Stomach smooth muscle (tissue), 2 donors: ENCODE data around the gene FYN.
"Not testable (repeated sequence)": the region's sequence is repeated elsewhere in the genome, so short reads cannot be mapped to it uniquely, and the experiment has no call there.

Experiments
- H3K27ac ChIP-seq: one replicate; pipeline ENCODE4 v1.7.0; 2013; ENCODE audit warnings: mild to moderate bottlenecking, low read length, inconsistent platforms
- H3K27me3 ChIP-seq, 2 donors: one replicate each; pipeline ENCODE4 v1.7.0; 2013; ENCODE audit warnings: low read length in 2 of 2; ENCODE audit not compliant: insufficient read depth in 2 of 2, control insufficient read depth in 1 of 2
- H3K36me3 ChIP-seq, 2 donors: one replicate each; pipeline ENCODE4 v1.7.0; 2013; ENCODE audit warnings: low read length in 2 of 2; ENCODE audit not compliant: control insufficient read depth in 2 of 2, insufficient read depth in 2 of 2
- H3K4me1 ChIP-seq: one replicate; pipeline ENCODE4 v1.7.0; 2013; ENCODE audit warnings: low read length; ENCODE audit not compliant: control insufficient read depth, insufficient read depth
- H3K4me3 ChIP-seq, 2 donors: one replicate each; pipeline ENCODE4 v1.7.0; 2013; ENCODE audit warnings: low read length in 2 of 2
- H3K9ac ChIP-seq, 2 donors: one replicate each; pipeline ENCODE4 v1.7.0; 2013; ENCODE audit warnings: low read length in 2 of 2, mild to moderate bottlenecking in 1 of 2
- H3K9me3 ChIP-seq, 2 donors: one replicate each; pipeline ENCODE4 v1.7.0; 2013; ENCODE audit warnings: low read length in 2 of 2; ENCODE audit not compliant: control insufficient read depth in 2 of 2
- donor health status: healthy.
- donor health status: Pancreatic carcinoma.

FYN gene

DNA sequence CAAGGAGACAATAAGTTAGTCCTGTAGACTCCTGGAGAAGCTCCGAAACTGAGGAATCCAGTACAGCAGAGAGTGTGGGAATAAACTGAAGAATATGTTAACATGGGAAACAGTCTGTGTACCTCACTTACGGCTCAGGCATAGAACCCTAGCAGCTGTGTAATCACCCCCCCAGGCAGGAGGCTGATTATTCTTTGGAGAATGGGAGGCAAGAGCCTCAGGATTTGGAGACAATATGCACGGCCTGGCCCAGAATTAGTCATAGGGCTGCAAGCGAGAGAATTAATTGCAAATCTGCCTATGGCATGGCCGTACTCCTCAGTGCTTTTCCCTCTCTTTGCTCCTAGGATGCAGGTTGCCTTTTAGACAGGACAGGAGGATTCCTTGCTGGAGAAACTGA lies 27.5 kb upstream of the FYN start:
- no peaks in the 10 kb centered on the region for H3K36me3 ChIP-seq
- H3K4me1 ChIP-seq = peaks cover 2% of the 10 kb centered on the region
- no peak overlapping the region for H3K4me3 ChIP-seq
- H3K9ac ChIP-seq = no peak overlapping the region
- no peaks in the 10 kb centered on the region for H3K27me3 ChIP-seq
- H3K27ac ChIP-seq = no peak overlapping the region
- no peaks in the 10 kb centered on the region for H3K9me3 ChIP-seq

DNA sequence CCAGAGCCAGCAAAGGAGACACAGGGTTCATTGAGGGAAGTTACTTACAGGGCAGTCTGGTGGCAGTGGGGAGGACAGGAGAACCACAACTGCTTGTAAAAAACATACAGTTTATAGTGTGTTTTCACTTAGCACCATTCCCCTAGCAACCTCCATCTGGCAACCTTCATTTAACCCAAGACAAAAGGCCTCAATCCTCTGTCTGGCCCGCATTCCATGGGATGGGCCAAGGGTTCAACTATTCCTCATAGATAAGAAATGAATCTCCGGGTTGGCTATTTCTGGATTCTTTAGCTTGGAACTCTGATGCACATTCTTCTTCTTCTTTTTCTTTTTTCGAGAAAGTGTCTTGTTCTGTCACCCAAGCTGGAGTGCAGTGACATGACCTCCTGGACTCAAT lies 26.3 kb upstream of the FYN start:
- Histone ChIP-seq H3K9me3 (no peaks in the 10 kb centered on the region), H3K27me3 (no peaks in the 10 kb centered on the region), H3K9ac (no peak overlapping the region), H3K4me3 (no peak overlapping the region), H3K4me1 (peaks cover 2% of the 10 kb centered on the region), H3K36me3 (no peaks in the 10 kb centered on the region), H3K27ac (no peak overlapping the region)

DNA sequence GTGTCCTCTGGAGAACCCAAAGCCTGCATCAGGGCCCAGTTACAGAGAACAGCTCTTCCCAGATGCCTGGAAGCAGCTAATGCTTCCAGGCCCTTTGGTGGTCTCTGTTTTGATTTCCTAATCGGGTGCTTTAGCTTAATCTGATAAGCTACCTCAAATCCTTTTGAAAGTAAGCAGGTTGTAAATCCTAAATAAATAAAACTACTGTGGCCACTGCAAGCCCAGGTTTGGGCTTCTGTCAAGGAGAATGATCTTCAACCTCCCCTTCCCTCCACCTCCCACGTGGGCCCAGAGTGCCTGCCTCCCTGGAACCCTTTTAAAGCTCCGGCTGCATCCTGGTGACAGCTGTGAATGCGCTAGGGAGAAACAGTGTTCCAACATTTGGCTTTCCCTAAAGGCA lies 25.2 kb upstream of the FYN start:
- Histone ChIP-seq H3K9me3 (no peaks in the 10 kb centered on the region), H3K9ac (no peak overlapping the region), H3K27me3 (no peaks in the 10 kb centered on the region)

DNA sequence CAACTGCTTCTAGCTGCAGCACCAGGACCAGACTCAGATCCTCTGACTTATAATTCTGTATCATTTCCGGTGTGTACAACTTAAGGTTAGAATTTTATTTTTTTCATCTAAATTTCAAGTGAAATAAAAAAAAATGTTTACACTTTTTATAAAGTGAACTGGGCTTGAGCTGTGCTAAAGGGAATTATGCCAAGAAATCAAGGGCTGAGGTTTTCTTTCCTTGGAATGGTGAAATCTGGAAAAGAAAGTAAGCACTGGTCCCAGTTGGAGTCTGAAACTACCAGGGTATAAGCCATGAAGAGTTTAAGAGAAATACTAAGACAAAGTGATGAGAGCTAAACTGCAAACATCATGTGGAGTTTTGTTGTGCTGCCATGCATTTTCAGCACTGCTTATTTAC lies 21.7 kb upstream of the FYN start:
- Histone ChIP-seq H3K4me1 (peaks cover 2% of the 10 kb centered on the region), H3K36me3 (no peaks in the 10 kb centered on the region), H3K27me3 (no peaks in the 10 kb centered on the region), H3K9me3 (no peaks in the 10 kb centered on the region), H3K27ac (no peak overlapping the region), H3K4me3 (no peak overlapping the region), H3K9ac (no peak overlapping the region)

More for the DNA sequence above, 25.2 kb upstream of the FYN start:
- no peak overlapping the region for H3K27ac ChIP-seq
- H3K4me1 ChIP-seq = peaks cover 2% of the 10 kb centered on the region
- H3K4me3 ChIP-seq = no peak overlapping the region
- H3K36me3 ChIP-seq = no peaks in the 10 kb centered on the region

DNA sequence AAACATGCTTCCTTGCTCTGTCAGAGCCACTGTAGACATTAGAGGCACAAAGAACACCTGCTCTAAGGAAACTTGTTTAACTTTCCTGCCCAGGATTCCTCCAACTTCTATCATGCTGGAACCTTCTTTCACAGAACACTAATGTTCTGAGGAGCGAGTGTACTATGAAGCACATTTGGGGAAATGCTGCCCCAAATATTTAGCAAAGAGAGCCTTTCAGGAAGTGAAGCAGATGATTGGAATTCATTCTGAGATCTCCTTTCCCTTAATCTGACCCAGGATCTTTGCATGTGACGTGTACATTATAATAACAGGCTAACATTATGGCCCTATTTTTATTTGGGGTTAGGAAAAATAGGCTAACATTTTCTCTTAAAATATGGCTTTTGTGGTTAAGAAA lies 21.0 kb upstream of the FYN start:
- no peak overlapping the region for H3K4me3 ChIP-seq
- H3K4me1 ChIP-seq = peaks cover 2% of the 10 kb centered on the region
- no peak overlapping the region for H3K27ac ChIP-seq
- H3K9me3 ChIP-seq = no peaks in the 10 kb centered on the region
- no peak overlapping the region for H3K9ac ChIP-seq
- no peaks in the 10 kb centered on the region for H3K36me3 ChIP-seq
- no peaks in the 10 kb centered on the region for H3K27me3 ChIP-seq

DNA sequence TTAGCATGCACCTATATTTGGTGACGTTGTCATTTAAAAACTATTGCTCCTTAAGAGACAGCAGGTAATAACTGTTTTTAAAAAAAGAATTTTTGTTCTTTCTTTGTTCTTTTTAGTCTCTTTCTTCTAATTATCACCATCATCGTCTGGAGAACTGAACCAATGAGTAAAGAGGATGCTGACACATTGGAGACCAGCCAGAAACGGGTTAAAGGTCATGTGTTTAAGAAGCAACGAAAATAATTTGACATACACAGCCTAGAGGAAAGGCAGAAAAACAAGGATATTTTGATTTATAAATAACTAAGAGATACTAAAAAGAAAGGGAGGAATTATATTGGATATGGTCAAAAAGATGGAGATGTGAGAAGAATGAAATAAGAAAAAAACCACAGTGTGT lies 19.2 kb upstream of the FYN start:
- Histone ChIP-seq H3K4me1 (peaks cover 2% of the 10 kb centered on the region), H3K36me3 (no peaks in the 10 kb centered on the region), H3K27ac (no peak overlapping the region), H3K4me3 (no peak overlapping the region), H3K9me3 (no peaks in the 10 kb centered on the region), H3K27me3 (no peaks in the 10 kb centered on the region), H3K9ac (no peak overlapping the region)

DNA sequence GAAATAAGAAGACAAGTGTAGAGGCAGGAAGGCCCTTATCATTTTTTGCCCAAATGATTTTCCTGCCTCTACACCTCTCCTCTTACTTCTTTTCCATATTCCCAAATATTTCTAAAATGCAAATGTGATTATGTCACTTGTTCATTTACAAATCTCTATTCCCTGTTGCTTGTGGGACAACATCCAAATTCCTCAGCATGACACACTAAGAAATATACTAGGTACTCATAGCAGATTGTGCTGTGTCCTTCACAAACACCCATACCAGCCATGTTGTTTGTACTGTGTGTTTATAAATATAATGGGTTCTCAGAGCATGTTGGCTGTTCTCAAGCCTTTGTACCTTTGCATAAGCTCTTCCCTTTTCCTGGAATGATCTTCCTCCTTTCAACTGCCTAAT lies 17.7 kb upstream of the FYN start:
- no peak overlapping the region for H3K4me3 ChIP-seq
- no peak overlapping the region for H3K9ac ChIP-seq
- H3K9me3 ChIP-seq = no peaks in the 10 kb centered on the region
- H3K27me3 ChIP-seq = no peaks in the 10 kb centered on the region
- no peaks in the 10 kb centered on the region for H3K4me1 ChIP-seq
- no peaks in the 10 kb centered on the region for H3K36me3 ChIP-seq
- no peak overlapping the region for H3K27ac ChIP-seq

DNA sequence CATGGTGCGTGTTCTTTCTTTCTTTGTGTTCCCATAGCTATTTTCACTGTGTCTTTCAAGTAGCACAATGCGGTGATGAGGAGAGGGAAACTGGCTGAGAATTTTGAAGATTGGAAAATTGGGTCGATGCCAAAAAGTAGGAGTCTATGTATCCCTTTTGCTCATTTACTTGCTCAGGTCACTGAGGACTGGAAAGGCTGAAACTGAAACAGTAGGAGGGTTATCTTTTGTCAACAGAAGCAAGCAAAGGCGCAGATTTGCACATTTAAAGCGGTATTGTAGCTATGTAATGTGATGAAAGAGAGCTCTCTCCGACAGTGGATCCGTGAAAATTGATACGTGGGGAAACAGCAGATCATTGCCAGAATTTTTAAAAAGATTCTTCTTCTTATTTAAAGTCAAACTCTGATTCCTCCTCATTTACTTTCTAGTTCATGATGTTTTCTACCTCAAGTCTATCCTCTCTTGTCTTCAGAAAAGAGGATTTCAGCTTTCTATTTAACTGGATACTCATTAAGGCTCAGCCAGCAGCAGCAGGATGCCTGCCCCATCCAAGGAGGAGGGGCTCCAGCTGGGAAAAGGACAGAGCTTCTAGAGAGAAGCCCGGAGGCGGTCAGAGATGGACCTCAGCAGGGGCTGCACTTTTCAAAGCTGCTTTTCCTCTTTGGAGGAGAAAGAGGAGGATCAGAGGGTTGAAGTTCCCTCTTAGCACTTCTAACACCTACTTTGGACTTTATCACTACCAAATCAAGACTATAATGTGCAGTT lies 15.9 kb upstream of the FYN start:
- Histone ChIP-seq H3K9ac (no peak overlapping the region), H3K4me1 (no peaks in the 10 kb centered on the region), H3K4me3 (peak overlapping the region; percentile 38 to 40), H3K36me3 (no peaks in the 10 kb centered on the region), H3K27ac (no peak overlapping the region), H3K27me3 (no peaks in the 10 kb centered on the region), H3K9me3 (no peaks in the 10 kb centered on the region)

DNA sequence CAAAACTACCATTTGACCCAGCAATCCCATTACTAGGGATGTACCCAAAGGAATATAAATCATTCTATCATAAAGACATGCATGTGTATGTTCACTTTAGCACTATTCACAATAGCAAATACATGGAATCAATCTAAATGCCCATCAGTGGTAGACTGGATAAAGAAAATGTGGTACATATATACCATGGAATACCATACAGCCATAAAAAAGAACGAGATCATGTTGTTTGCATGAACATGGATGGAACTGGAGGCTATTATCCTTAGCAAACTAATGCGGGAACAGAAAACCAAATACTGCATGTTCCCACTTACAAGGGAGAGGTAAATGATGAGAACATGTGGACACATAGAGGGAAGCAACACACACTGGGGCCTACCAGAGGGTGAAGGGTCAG lies 13.5 kb upstream of the FYN start:
- H3K4me1 ChIP-seq, H3K27ac ChIP-seq, H3K36me3 ChIP-seq, H3K27me3 ChIP-seq, H3K9ac ChIP-seq, H3K4me3 ChIP-seq, H3K9me3 ChIP-seq: not testable (repeated sequence)

DNA sequence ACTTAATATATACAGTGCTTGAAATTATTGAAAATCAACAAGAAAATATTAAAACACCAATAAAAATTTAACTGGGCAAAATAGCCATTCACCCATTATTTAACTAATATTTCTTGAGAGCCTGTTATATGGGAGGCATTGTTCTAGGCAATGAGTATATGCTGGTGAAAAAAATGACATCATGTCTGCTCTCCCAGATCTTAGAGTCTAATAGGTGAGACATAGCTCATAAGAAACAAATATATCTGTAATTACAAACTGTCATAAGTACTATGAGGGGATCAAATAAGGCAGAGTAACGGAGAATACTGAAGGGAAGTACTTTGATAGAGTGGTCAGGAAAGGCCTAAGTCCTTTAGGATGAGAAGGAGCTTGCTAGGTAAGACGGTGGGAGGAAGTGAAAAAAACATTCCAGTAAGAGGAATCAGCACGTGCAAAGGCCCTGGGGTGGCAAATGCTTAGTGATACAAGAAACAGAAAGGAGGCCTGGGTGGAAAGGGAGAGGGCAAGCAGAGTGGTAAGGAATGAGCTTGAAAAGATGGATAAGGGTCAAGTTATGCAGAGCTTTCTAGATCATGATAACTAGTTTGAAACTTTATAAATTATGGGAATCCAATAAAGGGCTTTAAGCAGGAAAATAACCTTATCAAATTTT lies 12.2 kb upstream of the FYN start:
- no peaks in the 10 kb centered on the region for H3K4me1 ChIP-seq
- H3K9me3 ChIP-seq = no peaks in the 10 kb centered on the region
- no peak overlapping the region for H3K9ac ChIP-seq
- no peak overlapping the region for H3K4me3 ChIP-seq
- no peaks in the 10 kb centered on the region for H3K27me3 ChIP-seq
- no peak overlapping the region for H3K27ac ChIP-seq
- no peaks in the 10 kb centered on the region for H3K36me3 ChIP-seq

DNA sequence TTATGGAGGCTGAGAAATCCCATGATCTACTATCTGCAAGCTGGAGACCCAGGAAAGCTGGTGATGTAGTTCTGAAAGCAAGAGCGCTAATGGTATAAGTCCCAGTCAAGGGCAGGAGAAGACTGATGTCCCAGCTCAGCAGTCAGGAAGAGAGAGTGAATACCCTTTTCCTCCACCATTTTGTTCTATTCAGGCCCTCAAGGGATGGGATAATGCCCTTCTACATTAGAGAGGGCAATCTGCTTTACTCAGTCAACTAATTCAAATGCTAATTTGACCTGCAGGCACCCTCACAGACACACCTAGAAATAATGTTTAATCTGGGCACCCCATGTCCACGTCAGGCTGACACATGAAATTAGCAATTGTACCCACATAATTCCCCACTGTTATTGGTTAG lies 10.8 kb upstream of the FYN start:
- Histone ChIP-seq H3K4me1 (no peaks in the 10 kb centered on the region), H3K9me3 (no peaks in the 10 kb centered on the region), H3K4me3 (no peak overlapping the region), H3K27ac (no peak overlapping the region), H3K9ac (no peak overlapping the region), H3K36me3 (no peaks in the 10 kb centered on the region), H3K27me3 (no peaks in the 10 kb centered on the region)
